Calu3 (cell line): ENCODE data around the gene KLHL24. TPM values are rescaled to one million over a fixed set of nuclear protein-coding genes. Genes with fewer than 3 reads are reported as not detected.

ENCODE experiments used
- BruUV-seq: library from RNA; stranded (reverse); fragments of 400-500 nt; replicated peaks from 2 replicates; lab custom pipeline; 2021; lab: Mats Ljungman, UMichigan
- CTCF ChIA-PET: fragments of 300-600 bp; sonication (Branson Sonifier 250); formaldehyde crosslinking; loops from one replicate; lab custom pipeline; 2022; ENCODE audit warnings: antibody characterized with exemption; lab: Charles Lee
- DNase-seq: peaks from one replicate; pipeline ENCODE4 v3.0.0; 2022
- H3K27ac Mint-ChIP-seq: one replicate; pipeline ENCODE4 v1.8.0; 2022; ENCODE audit warnings: mixed read lengths; ENCODE audit not compliant: unreplicated experiment
- H3K27me3 Mint-ChIP-seq: one replicate; pipeline ENCODE4 v1.8.0; 2022; ENCODE audit warnings: mixed read lengths; ENCODE audit not compliant: unreplicated experiment
- H3K36me3 Mint-ChIP-seq: one replicate; pipeline ENCODE4 v1.8.0; 2022; ENCODE audit warnings: mild to moderate bottlenecking, moderate library complexity, mixed read lengths; ENCODE audit not compliant: insufficient read depth, unreplicated experiment
- H3K4me1 Mint-ChIP-seq: one replicate; pipeline ENCODE4 v1.8.0; 2022; ENCODE audit warnings: mild to moderate bottlenecking, low read depth, mixed read lengths; ENCODE audit not compliant: unreplicated experiment
- H3K4me3 Mint-ChIP-seq: one replicate; pipeline ENCODE4 v1.8.0; 2022; ENCODE audit warnings: mild to moderate bottlenecking, low read depth, moderate library complexity, mixed read lengths; ENCODE audit not compliant: unreplicated experiment
- H3K9me3 Mint-ChIP-seq: one replicate; pipeline ENCODE4 v1.8.0; 2022; ENCODE audit warnings: low read depth, mixed read lengths; ENCODE audit not compliant: unreplicated experiment
- intact Hi-C: fragments of 100-400 bp; cut with micrococcal nuclease; formaldehyde crosslinking; loops from one replicate; pipeline ENCODE4 v1.10.0; 2022; ENCODE audit not compliant: unreplicated experiment
- total RNA-seq: library from RNA; stranded (reverse); gene quantifications from 2 replicates; pipeline ENCODE4 v1.2.3, GENCODE V29; 2022
- TF ChIP-seq, protein P1 (sequence below): fragments of 200-600 bp; IDR thresholded peaks from one replicate; pipeline ENCODE4 v1.8.0; 2022; ENCODE audit warnings: antibody characterized with exemption; ENCODE audit not compliant: unreplicated experiment

The KLHL24 gene
- total RNA-seq, 1 experiment from 2014 or later = 42.7 TPM

DNA sequence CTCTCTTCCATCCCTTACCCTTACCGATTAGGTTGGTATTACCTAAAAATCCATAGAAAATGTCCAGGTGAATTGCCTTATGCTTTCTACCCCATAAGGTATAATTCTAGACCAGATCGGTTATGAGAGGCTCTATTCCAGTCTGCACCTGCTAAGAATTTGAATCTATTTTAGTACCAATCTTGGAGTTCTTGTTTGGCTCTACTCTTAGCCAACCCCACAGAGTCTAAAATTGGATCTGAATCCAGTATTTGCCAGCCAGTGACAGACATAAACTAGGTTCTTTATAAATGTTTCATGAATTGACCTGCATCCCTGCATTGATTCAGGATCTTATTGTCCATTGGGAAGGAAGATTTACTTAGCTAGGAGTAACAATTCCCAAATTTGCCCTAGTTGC is 6.5 kb downstream of the KLHL24 start:
- H3K9me3 Mint-ChIP-seq = no peaks in the 10 kb centered on the region
- H3K27ac Mint-ChIP-seq = no peak overlapping the region
- H3K36me3 Mint-ChIP-seq = peaks cover 17% of the 10 kb centered on the region
- no TSS peak for BruUV-seq
- no peak overlapping the region for H3K4me3 Mint-ChIP-seq
- intact Hi-C loops = no loop called here
- H3K27me3 Mint-ChIP-seq = no peaks in the 10 kb centered on the region
- TF ChIP-seq, protein P1, sequence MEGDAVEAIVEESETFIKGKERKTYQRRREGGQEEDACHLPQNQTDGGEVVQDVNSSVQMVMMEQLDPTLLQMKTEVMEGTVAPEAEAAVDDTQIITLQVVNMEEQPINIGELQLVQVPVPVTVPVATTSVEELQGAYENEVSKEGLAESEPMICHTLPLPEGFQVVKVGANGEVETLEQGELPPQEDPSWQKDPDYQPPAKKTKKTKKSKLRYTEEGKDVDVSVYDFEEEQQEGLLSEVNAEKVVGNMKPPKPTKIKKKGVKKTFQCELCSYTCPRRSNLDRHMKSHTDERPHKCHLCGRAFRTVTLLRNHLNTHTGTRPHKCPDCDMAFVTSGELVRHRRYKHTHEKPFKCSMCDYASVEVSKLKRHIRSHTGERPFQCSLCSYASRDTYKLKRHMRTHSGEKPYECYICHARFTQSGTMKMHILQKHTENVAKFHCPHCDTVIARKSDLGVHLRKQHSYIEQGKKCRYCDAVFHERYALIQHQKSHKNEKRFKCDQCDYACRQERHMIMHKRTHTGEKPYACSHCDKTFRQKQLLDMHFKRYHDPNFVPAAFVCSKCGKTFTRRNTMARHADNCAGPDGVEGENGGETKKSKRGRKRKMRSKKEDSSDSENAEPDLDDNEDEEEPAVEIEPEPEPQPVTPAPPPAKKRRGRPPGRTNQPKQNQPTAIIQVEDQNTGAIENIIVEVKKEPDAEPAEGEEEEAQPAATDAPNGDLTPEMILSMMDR = no peak
- CTCF ChIA-PET = interaction anchor here (0.6 to 0.7 kb wide), 4 partner anchors 19 to 706 kb away, joined by 3 to 7 read pairs (median 4); no protein-coding TSS in a partner anchor
- H3K4me1 Mint-ChIP-seq = peaks cover 20% of the 10 kb centered on the region
- DNase-seq = no peak

DNA sequence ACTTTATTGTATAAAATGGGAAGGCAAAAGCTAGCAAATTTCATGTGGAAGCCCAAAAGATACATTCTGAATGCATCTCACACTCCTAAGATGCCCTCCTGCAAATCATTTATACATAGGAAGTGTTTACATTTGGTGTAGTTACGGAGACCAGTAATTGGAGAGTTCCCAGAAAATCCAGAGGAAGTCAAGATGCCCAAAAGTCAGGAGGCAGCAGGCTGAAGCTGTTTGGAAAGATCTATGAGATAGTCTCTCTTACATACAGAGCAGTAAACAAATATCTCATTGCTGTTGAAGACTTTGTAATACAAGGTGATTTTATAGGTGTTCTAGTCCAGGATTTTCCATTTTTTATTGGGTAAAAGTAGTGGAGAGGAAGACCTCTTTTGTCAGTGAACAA is 8.8 kb downstream of the KLHL24 start:
- BruUV-seq = no TSS peak

DNA sequence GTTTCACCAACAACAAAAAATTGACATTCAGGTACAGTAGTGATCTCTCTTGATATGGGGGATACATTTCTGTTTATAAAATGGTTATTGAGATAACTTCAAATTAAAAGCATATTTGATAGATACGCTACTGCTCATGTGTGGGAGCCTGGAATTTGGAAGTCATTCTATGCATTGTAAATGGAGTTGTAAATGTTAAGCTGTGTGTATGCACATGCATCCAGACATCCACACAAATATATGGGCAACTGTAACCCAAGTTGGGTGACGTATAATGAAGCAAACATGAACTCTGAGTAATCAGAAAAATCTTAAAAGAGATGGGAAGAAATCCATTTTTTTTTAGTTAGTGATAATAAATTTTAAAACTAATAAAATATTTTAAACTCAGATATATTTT is 9.8 kb downstream of the KLHL24 start:
- BruUV-seq = no TSS peak
- CTCF ChIA-PET = interaction anchor here (1.0 kb wide), 1 partner anchor 10 kb away, joined by 3 read pairs; the partner anchor contains the start of gene KLHL24
- no peaks in the 10 kb centered on the region for H3K27me3 Mint-ChIP-seq
- H3K4me1 Mint-ChIP-seq = no peaks in the 10 kb centered on the region
- H3K9me3 Mint-ChIP-seq = peaks cover 2% of the 10 kb centered on the region
- H3K27ac Mint-ChIP-seq = no peak overlapping the region
- H3K36me3 Mint-ChIP-seq = peaks cover 6% of the 10 kb centered on the region
- TF ChIP-seq, protein P1 = no peak
- H3K4me3 Mint-ChIP-seq = no peak overlapping the region
- intact Hi-C loops = no loop called here
- DNase-seq = no peak

More for the DNA sequence above, 8.8 kb downstream of the KLHL24 start:
- H3K27ac Mint-ChIP-seq = no peak overlapping the region
- intact Hi-C loops = no loop called here
- TF ChIP-seq, protein P1 = no peak
- no peaks in the 10 kb centered on the region for H3K9me3 Mint-ChIP-seq
- CTCF ChIA-PET = no interaction called here
- peaks cover 6% of the 10 kb centered on the region for H3K36me3 Mint-ChIP-seq
- no peaks in the 10 kb centered on the region for H3K4me1 Mint-ChIP-seq
- no peak for DNase-seq
- H3K27me3 Mint-ChIP-seq = no peaks in the 10 kb centered on the region
- no peak overlapping the region for H3K4me3 Mint-ChIP-seq

DNA sequence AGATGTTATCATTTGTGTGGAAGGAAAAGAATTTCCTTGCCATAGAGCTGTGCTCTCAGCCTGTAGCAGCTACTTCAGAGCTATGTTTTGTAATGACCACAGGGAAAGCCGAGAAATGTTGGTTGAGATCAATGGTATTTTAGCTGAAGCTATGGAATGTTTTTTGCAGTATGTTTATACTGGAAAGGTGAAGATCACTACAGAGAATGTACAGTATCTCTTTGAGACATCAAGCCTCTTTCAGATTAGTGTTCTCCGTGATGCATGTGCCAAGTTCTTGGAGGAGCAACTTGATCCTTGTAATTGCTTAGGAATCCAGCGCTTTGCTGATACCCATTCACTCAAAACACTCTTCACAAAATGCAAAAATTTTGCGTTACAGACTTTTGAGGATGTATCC is 15.1 kb downstream of the KLHL24 start:
- H3K9me3 Mint-ChIP-seq = peaks cover 19% of the 10 kb centered on the region
- no peaks in the 10 kb centered on the region for H3K27me3 Mint-ChIP-seq
- intact Hi-C loops = no loop called here
- H3K4me3 Mint-ChIP-seq = no peak overlapping the region
- no peak overlapping the region for H3K27ac Mint-ChIP-seq
- no TSS peak for BruUV-seq
- no peak for DNase-seq
- no peaks in the 10 kb centered on the region for H3K4me1 Mint-ChIP-seq
- TF ChIP-seq, protein P1 = no peak
- CTCF ChIA-PET = interaction anchor here (0.6 kb wide), 1 partner anchor 59 kb away, joined by 5 read pairs; no protein-coding TSS in a partner anchor
- H3K36me3 Mint-ChIP-seq = peaks cover 15% of the 10 kb centered on the region
